HG02588 (cell line): ENCODE results near the gene GPR62.

ENCODE experiments used
- ATAC-seq: cut with Tn5 transposase; IDR thresholded peaks from one replicate; pipeline ENCODE4 v1.9.1; 2021; ENCODE audit warnings: mild to moderate bottlenecking, moderate library complexity; ENCODE audit not compliant: unreplicated experiment

GPR62 gene

GRCh38 chr3:51968883-51969678, 13.9 kb downstream of the GPR62 start:
- no peak for ATAC-seq

- ATAC-seq: no peak
Observed at GRCh38 chr3:51969841-51970240, 14.7 kb downstream of the GPR62 start.

GRCh38 chr3:51970606-51971300, 15.6 kb downstream of the GPR62 start:
- ATAC-seq: no peak

GRCh38 chr3:51971350-51971749, 16.2 kb downstream of the GPR62 start:
- no peak for ATAC-seq

- ATAC-seq: peak; percentile 13
Observed at GRCh38 chr3:51974277-51974962, 19.2 kb downstream of the GPR62 start.

GRCh38 chr3:51974963-51975851, 20.0 kb downstream of the GPR62 start, which contains the start of gene ABHD14A:
Gene ABHD14A (plus strand): TSS chr3:51975064. CDS start chr3:51975136, 72 bp downstream.
- ATAC-seq: peak; percentile 52

GRCh38 chr3:51975852-51976549, 20.8 kb downstream of the GPR62 start:
- no peak for ATAC-seq

- ATAC-seq: no peak
Observed at GRCh38 chr3:51977446-51978142, 22.4 kb downstream of the GPR62 start.

- ATAC-seq: no peak
Observed at GRCh38 chr3:51978143-51978502, 22.9 kb downstream of the GPR62 start.

GRCh38 chr3:51980253-51980652, 25.1 kb downstream of the GPR62 start:
- no peak for ATAC-seq

- peak; percentile 26 for ATAC-seq
Observed at GRCh38 chr3:51982352-51982837, 27.2 kb downstream of the GPR62 start.

GRCh38 chr3:51982838-51983577, 27.8 kb downstream of the GPR62 start, which contains the start of gene ACY1:
Gene ACY1 (plus strand): TSS chr3:51983535. CDS start chr3:51984065, 530 bp downstream.
- ATAC-seq: peak; percentile 68

GRCh38 chr3:51983578-51984268, 28.5 kb downstream of the GPR62 start:
- ATAC-seq: no peak

GRCh38 chr3:51984269-51984647, 29.1 kb downstream of the GPR62 start:
- ATAC-seq: no peak

GRCh38 chr3:51985063-51985462, 29.9 kb downstream of the GPR62 start:
- no peak for ATAC-seq

- ATAC-seq: no peak
Observed at GRCh38 chr3:51986010-51986947, 31.1 kb downstream of the GPR62 start.

- ATAC-seq: no peak
Observed at GRCh38 chr3:51987568-51987967, 32.4 kb downstream of the GPR62 start.
